SK-N-SH treated with all-trans-retinoic acid at 6 μM for 48 hours (cell line): ENCODE measurements around the gene IYD.
"Not testable (repeated sequence)": the region's sequence is repeated elsewhere in the genome, so short reads cannot be mapped to it uniquely, and the experiment has no call there.

Source experiments
- ATAC-seq: fragments of 200-7000 bp; cut with Tn5 transposase; 3 replicates; pipeline ENCODE4 v1.9.1; 2020; ENCODE audit warnings: mild to moderate bottlenecking, moderate library complexity
- ARNTL ChIP-seq: fragments of 450-650 bp; formaldehyde crosslinking; IDR thresholded peaks from 2 replicates; pipeline ENCODE4 v1.5.0; 2020; ENCODE audit warnings: low read depth, mild to moderate bottlenecking, moderate library complexity, borderline replicate concordance
- BACH2 ChIP-seq: fragments of 250-450 bp; sonication (Bioruptor Pico); IDR thresholded peaks from 2 replicates; pipeline ENCODE4 v1.9.0; 2021; ENCODE audit warnings: mild to moderate bottlenecking, borderline replicate concordance
- CSDC2 ChIP-seq: fragments of 250-450 bp; sonication (Bioruptor Pico); IDR thresholded peaks from 2 replicates; pipeline ENCODE4 v1.5.0; 2020; ENCODE audit warnings: mild to moderate bottlenecking, moderate library complexity
- CSRNP3 ChIP-seq: fragments of 250-450 bp; sonication (Bioruptor Pico); IDR thresholded peaks from 2 replicates; pipeline ENCODE4 v1.5.1; 2021; ENCODE audit warnings: mild to moderate bottlenecking, moderate library complexity
- ESRRG ChIP-seq: fragments of 250-450 bp; sonication (Bioruptor Pico); IDR thresholded peaks from 2 replicates; pipeline ENCODE4 v1.6.1; 2021; ENCODE audit warnings: mild to moderate bottlenecking
- GLIS3 ChIP-seq: fragments of 250-450 bp; sonication (Bioruptor Pico); IDR thresholded peaks from 2 replicates; pipeline ENCODE4 v1.5.0; 2020; ENCODE audit warnings: mild to moderate bottlenecking, moderate library complexity
- OSR1 ChIP-seq: fragments of 250-450 bp; sonication (Bioruptor Pico); IDR thresholded peaks from 2 replicates; pipeline ENCODE4 v1.8.0; 2022; ENCODE audit warnings: moderate library complexity, mild to moderate bottlenecking, inconsistent platforms
- PPARA ChIP-seq: fragments of 250-450 bp; sonication (Bioruptor Pico); IDR thresholded peaks from 2 replicates; pipeline ENCODE4 v1.5.0; 2020; ENCODE audit warnings: mild to moderate bottlenecking, borderline replicate concordance
- RARB ChIP-seq: fragments of 250-450 bp; sonication (Bioruptor Pico); IDR thresholded peaks from 2 replicates; pipeline ENCODE4 v1.8.0; 2021; ENCODE audit warnings: mild to moderate bottlenecking, moderate library complexity
- TCF4 ChIP-seq: fragments of 250-450 bp; sonication (Bioruptor Pico); IDR thresholded peaks from 2 replicates; pipeline ENCODE4 v1.8.0; 2021; ENCODE audit warnings: mild to moderate bottlenecking, moderate library complexity, borderline replicate concordance
- TOX ChIP-seq: fragments of 250-450 bp; sonication (Bioruptor Pico); IDR thresholded peaks from 2 replicates; pipeline ENCODE4 v1.8.0; 2021; ENCODE audit warnings: mild to moderate bottlenecking, moderate library complexity, borderline replicate concordance
- ZC3H10 ChIP-seq: fragments of 250-450 bp; sonication (Bioruptor Pico); IDR thresholded peaks from 2 replicates; pipeline ENCODE4 v1.5.1; 2021; ENCODE audit warnings: mild to moderate bottlenecking, moderate library complexity
- ZFP3 ChIP-seq: fragments of 250-450 bp; sonication (Bioruptor Pico); IDR thresholded peaks from 2 replicates; pipeline ENCODE4 v1.5.0; 2020; ENCODE audit warnings: mild to moderate bottlenecking, moderate library complexity
- ZFP30 ChIP-seq: fragments of 450-650 bp; formaldehyde crosslinking; IDR thresholded peaks from 2 replicates; pipeline ENCODE4 v1.5.0; 2022; ENCODE audit warnings: mild to moderate bottlenecking, moderate library complexity
- ZNF565 ChIP-seq: fragments of 450-650 bp; formaldehyde crosslinking; conservative IDR thresholded peaks from 2 replicates; pipeline ENCODE4 v1.5.0; 2020; ENCODE audit warnings: low read depth, mild to moderate bottlenecking, moderate library complexity
- ZNF70 ChIP-seq: fragments of 450-650 bp; formaldehyde crosslinking; IDR thresholded peaks from 2 replicates; pipeline ENCODE4 v1.5.0; 2020; ENCODE audit warnings: mild to moderate bottlenecking, moderate library complexity
- ZNF8 ChIP-seq: fragments of 450-650 bp; formaldehyde crosslinking; IDR thresholded peaks from 2 replicates; pipeline ENCODE4 v1.5.0; 2020; ENCODE audit warnings: mild to moderate bottlenecking, moderate library complexity
- TF ChIP-seq, protein P1 (sequence below): fragments of 250-450 bp; sonication (Bioruptor Pico); IDR thresholded peaks from 2 replicates; pipeline ENCODE4 v1.5.1; 2020; ENCODE audit warnings: low read depth, mild to moderate bottlenecking, moderate library complexity
- TF ChIP-seq, protein P2 (sequence below): fragments of 250-450 bp; sonication (Bioruptor Pico); IDR thresholded peaks from 2 replicates; pipeline ENCODE4 v1.5.0; 2020; ENCODE audit warnings: mild to moderate bottlenecking, moderate library complexity
- TF ChIP-seq, protein P3 (sequence below): fragments of 250-450 bp; sonication (Bioruptor Pico); IDR thresholded peaks from 2 replicates; pipeline ENCODE4 v1.8.0; 2020; ENCODE audit warnings: mild to moderate bottlenecking, moderate library complexity, borderline replicate concordance

IYD gene

GRCh38 chr6:150444308-150444707 is 75.5 kb downstream of the IYD start:
- ATAC-seq: no peak

DNA sequence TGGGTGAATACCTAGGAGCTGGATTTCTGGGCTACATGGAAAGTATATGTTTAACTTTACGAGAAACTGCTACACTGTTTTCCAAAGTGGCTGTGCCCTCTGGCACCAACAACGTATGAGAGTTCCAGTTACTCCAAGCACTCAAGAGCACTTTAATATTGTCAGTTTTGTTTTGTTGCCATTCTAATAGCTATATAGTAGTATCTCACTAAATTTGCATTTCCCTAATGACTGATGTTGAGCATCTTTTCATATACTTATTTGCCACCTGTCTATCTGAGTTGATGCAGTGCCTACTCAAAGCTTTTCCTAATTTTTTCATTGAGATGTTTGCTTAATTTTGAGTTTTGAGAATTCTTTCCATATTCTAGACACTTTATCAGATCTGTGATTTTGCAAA is 76.7 kb downstream of the IYD start:
- ATAC-seq: no peak
- TF ChIP-seq ZNF70 (CRISPR knock-in tag): no peak
- TF ChIP-seq ZFP30 (CRISPR knock-in tag): no peak
- no peak for TF ChIP-seq ZNF8 (CRISPR knock-in tag)
- TF ChIP-seq ZC3H10 (CRISPR knock-in tag): no peak
- TF ChIP-seq PPARA (CRISPR knock-in tag): no peak
- TF ChIP-seq CSRNP3 (CRISPR knock-in tag): no peak
- TF ChIP-seq, all 23 proteins: peak for 0

More at GRCh38 chr6:150444308-150444707, 75.5 kb downstream of the IYD start:
- no peak for TF ChIP-seq TOX (CRISPR knock-in tag)
- no peak for TF ChIP-seq ZFP30 (CRISPR knock-in tag)
- no peak for TF ChIP-seq ARNTL (CRISPR knock-in tag)
- TF ChIP-seq, protein P1, sequence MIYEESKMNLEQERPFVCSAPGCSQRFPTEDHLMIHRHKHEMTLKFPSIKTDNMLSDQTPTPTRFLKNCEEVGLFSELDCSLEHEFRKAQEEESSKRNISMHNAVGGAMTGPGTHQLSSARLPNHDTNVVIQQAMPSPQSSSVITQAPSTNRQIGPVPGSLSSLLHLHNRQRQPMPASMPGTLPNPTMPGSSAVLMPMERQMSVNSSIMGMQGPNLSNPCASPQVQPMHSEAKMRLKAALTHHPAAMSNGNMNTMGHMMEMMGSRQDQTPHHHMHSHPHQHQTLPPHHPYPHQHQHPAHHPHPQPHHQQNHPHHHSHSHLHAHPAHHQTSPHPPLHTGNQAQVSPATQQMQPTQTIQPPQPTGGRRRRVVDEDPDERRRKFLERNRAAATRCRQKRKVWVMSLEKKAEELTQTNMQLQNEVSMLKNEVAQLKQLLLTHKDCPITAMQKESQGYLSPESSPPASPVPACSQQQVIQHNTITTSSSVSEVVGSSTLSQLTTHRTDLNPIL: no peak
- TF ChIP-seq, protein P2, sequence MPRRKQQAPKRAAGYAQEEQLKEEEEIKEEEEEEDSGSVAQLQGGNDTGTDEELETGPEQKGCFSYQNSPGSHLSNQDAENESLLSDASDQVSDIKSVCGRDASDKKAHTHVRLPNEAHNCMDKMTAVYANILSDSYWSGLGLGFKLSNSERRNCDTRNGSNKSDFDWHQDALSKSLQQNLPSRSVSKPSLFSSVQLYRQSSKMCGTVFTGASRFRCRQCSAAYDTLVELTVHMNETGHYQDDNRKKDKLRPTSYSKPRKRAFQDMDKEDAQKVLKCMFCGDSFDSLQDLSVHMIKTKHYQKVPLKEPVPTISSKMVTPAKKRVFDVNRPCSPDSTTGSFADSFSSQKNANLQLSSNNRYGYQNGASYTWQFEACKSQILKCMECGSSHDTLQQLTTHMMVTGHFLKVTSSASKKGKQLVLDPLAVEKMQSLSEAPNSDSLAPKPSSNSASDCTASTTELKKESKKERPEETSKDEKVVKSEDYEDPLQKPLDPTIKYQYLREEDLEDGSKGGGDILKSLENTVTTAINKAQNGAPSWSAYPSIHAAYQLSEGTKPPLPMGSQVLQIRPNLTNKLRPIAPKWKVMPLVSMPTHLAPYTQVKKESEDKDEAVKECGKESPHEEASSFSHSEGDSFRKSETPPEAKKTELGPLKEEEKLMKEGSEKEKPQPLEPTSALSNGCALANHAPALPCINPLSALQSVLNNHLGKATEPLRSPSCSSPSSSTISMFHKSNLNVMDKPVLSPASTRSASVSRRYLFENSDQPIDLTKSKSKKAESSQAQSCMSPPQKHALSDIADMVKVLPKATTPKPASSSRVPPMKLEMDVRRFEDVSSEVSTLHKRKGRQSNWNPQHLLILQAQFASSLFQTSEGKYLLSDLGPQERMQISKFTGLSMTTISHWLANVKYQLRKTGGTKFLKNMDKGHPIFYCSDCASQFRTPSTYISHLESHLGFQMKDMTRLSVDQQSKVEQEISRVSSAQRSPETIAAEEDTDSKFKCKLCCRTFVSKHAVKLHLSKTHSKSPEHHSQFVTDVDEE (CRISPR knock-in tag): no peak
- TF ChIP-seq OSR1: no peak
- no peak for TF ChIP-seq RARB (CRISPR knock-in tag)
- no peak for TF ChIP-seq ZFP3 (CRISPR knock-in tag)
- no peak for TF ChIP-seq ESRRG (CRISPR knock-in tag)
- no peak for TF ChIP-seq PPARA (CRISPR knock-in tag)
- TF ChIP-seq, protein P3, sequence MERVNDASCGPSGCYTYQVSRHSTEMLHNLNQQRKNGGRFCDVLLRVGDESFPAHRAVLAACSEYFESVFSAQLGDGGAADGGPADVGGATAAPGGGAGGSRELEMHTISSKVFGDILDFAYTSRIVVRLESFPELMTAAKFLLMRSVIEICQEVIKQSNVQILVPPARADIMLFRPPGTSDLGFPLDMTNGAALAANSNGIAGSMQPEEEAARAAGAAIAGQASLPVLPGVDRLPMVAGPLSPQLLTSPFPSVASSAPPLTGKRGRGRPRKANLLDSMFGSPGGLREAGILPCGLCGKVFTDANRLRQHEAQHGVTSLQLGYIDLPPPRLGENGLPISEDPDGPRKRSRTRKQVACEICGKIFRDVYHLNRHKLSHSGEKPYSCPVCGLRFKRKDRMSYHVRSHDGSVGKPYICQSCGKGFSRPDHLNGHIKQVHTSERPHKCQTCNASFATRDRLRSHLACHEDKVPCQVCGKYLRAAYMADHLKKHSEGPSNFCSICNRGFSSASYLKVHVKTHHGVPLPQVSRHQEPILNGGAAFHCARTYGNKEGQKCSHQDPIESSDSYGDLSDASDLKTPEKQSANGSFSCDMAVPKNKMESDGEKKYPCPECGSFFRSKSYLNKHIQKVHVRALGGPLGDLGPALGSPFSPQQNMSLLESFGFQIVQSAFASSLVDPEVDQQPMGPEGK (CRISPR knock-in tag): no peak
- no peak for TF ChIP-seq CSDC2 (CRISPR knock-in tag)
- no peak for TF ChIP-seq BACH2 (CRISPR knock-in tag)
- TF ChIP-seq TCF4 (CRISPR knock-in tag): no peak
- TF ChIP-seq ZC3H10 (CRISPR knock-in tag): no peak
- no peak for TF ChIP-seq ZNF565
- TF ChIP-seq ZNF70 (CRISPR knock-in tag): no peak
- no peak for TF ChIP-seq GLIS3 (CRISPR knock-in tag)

GRCh38 chr6:150448221-150448620 is 79.4 kb downstream of the IYD start:
- TF ChIP-seq BACH2 (CRISPR knock-in tag) (no peak), ZNF70 (CRISPR knock-in tag) (no peak), ARNTL (CRISPR knock-in tag) (no peak), OSR1 (no peak), CSRNP3 (CRISPR knock-in tag) (no peak), CSDC2 (CRISPR knock-in tag) (no peak)
- TF ChIP-seq, protein P2 (CRISPR knock-in tag): no peak
- TF ChIP-seq, all 23 proteins: peak for 0
- no peak for ATAC-seq

- ATAC-seq: not testable (repeated sequence)
These were observed 80.2 kb downstream of the IYD start for GRCh38 chr6:150449055-150449454.
